BE2C (cell line): Measurements from ENCODE around the gene SFT2D3.

Source experiments
- DNase-seq: peaks from one replicate; pipeline ENCODE4 v3.0.0-alpha.2; 2020
- H3K27me3 ChIP-seq: fragments of 250-450 bp; sonication (Bioruptor Pico); 2 replicates; pipeline ENCODE4 v1.5.1; 2020; ENCODE audit warnings: mild to moderate bottlenecking
- H3K36me3 ChIP-seq: fragments of 250-450 bp; sonication (Bioruptor Pico); 2 replicates; pipeline ENCODE4 v1.5.1; 2020; ENCODE audit warnings: mild to moderate bottlenecking
- H3K4me1 ChIP-seq: fragments of 250-450 bp; sonication (Bioruptor Pico); 2 replicates; pipeline ENCODE4 v1.5.1; 2020
- H3K4me3 ChIP-seq: 2 replicates; pipeline ENCODE4 v1.5.1; 2011; ENCODE audit warnings: low read depth, low read length
- H3K9me3 ChIP-seq: fragments of 250-450 bp; sonication (Bioruptor Pico); 2 replicates; pipeline ENCODE4 v1.5.1; 2020
- CTCF ChIP-seq: IDR thresholded peaks from 2 replicates; pipeline ENCODE4 v1.5.1; 2012; ENCODE audit warnings: mild to moderate bottlenecking, low read depth, low read length

Gene SFT2D3

GRCh38 chr2:127719301-127720218 is 18.3 kb downstream of the SFT2D3 start:
- Histone ChIP-seq H3K27me3 (no peaks in the 10 kb centered on the region), H3K36me3 (peaks cover 17% of the 10 kb centered on the region), H3K4me3 (no peak overlapping the region), H3K4me1 (no peaks in the 10 kb centered on the region), H3K9me3 (no peaks in the 10 kb centered on the region)
- TF ChIP-seq CTCF: no peak
- no peak for DNase-seq

- no peak for DNase-seq
- no peaks in the 10 kb centered on the region for H3K27me3 ChIP-seq
- TF ChIP-seq CTCF: no peak
- no peaks in the 10 kb centered on the region for H3K4me1 ChIP-seq
- H3K9me3 ChIP-seq: no peaks in the 10 kb centered on the region
- no peak overlapping the region for H3K4me3 ChIP-seq
- peaks cover 17% of the 10 kb centered on the region for H3K36me3 ChIP-seq
Observed at GRCh38 chr2:127721311-127721977, 20.1 kb downstream of the SFT2D3 start.

GRCh38 chr2:127721978-127722355 is 20.7 kb downstream of the SFT2D3 start:
- H3K4me1 ChIP-seq: no peaks in the 10 kb centered on the region
- H3K36me3 ChIP-seq: peaks cover 17% of the 10 kb centered on the region
- DNase-seq: no peak
- no peaks in the 10 kb centered on the region for H3K9me3 ChIP-seq
- H3K27me3 ChIP-seq: no peaks in the 10 kb centered on the region
- H3K4me3 ChIP-seq: no peak overlapping the region
- no peak for TF ChIP-seq CTCF

GRCh38 chr2:127722807-127723206 is 21.5 kb downstream of the SFT2D3 start:
- DNase-seq: no peak
- TF ChIP-seq CTCF: no peak
- peaks cover 17% of the 10 kb centered on the region for H3K36me3 ChIP-seq

GRCh38 chr2:127726158-127726880 is 25.0 kb downstream of the SFT2D3 start:
- DNase-seq: no peak
- Histone ChIP-seq H3K9me3 (no peaks in the 10 kb centered on the region), H3K4me3 (no peak overlapping the region), H3K36me3 (peaks cover 8% of the 10 kb centered on the region), H3K4me1 (no peaks in the 10 kb centered on the region), H3K27me3 (no peaks in the 10 kb centered on the region)
- no peak for TF ChIP-seq CTCF

More at GRCh38 chr2:127722807-127723206, 21.5 kb downstream of the SFT2D3 start:
- Histone ChIP-seq H3K4me3 (no peak overlapping the region), H3K27me3 (no peaks in the 10 kb centered on the region), H3K4me1 (no peaks in the 10 kb centered on the region), H3K9me3 (no peaks in the 10 kb centered on the region)
